ENCODE data around the gene SLC35F3.

SLC35F3 gene

GRCh38 chr1:234007684-234008083 is 103.2 kb downstream of the SLC35F3 start:
- no peak for TF ChIP-seq ZNF274 (IDR thresholded peaks at IDR 0.05; ENCODE audit: low read depth, low read length)
- H3K4me3 ChIP-seq (ENCODE audit: low read length), result no peak overlapping the region

DNA sequence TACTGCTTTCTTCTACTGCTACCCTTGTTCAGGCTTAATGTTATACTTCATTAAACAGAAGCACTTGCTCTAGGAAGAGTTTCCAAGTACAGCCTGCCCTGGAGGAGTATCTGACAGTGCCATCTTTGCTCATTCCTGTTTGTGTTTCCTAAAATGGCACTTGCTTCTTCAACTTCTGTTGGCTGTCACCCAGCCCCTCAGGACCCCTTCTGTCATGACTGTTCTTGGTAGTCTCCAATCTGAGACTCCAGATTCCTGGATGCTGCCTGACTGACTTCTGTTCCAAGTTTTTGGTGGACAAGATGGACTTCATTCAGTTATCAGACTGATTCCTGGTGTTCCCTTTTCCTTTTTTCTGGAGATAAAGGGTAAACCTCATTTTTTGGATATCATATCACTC is 104.1 kb downstream of the SLC35F3 start:
- H3K4me3 ChIP-seq (ENCODE audit: low read length), result no peak overlapping the region

GRCh38 chr1:234009668-234010067 is 105.2 kb downstream of the SLC35F3 start:
- no peak overlapping the region for H3K4me3 ChIP-seq (ENCODE audit: low read length)
- TF ChIP-seq ZNF274 (IDR thresholded peaks at IDR 0.05; ENCODE audit: low read depth, low read length), result no peak

More for the DNA sequence above, 104.1 kb downstream of the SLC35F3 start:
- no peak for TF ChIP-seq ZNF274 (IDR thresholded peaks at IDR 0.05; ENCODE audit: low read depth, low read length)

- no peak overlapping the region for H3K4me3 ChIP-seq (ENCODE audit: low read length)
- TF ChIP-seq ZNF274 (IDR thresholded peaks at IDR 0.05; ENCODE audit: low read depth, low read length), result no peak
Measured at GRCh38 chr1:234014208-234014607, 109.7 kb downstream of the SLC35F3 start.

DNA sequence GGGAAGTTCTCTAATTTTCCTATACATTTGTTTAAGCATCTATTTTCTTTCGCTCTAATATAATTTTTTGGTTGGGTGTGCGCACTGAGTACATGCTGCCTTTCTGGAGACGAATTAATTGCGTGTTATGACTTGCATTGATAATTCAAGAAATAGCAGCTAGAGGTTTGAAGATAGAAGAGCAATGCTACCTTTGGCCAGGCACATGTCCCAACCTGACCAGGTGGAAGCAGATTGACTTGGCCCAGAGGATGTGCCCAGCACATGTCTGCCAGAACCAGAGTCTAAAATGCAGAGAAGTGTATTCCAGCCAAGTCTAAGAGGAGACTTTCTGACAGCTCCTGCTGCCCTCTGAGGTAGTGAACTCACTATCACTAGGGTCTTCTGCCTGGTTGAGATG is 114.3 kb downstream of the SLC35F3 start:
- H3K4me3 ChIP-seq (ENCODE audit: low read length), result no peak overlapping the region
- TF ChIP-seq ZNF274 (IDR thresholded peaks at IDR 0.05; ENCODE audit: low read depth, low read length), result no peak

DNA sequence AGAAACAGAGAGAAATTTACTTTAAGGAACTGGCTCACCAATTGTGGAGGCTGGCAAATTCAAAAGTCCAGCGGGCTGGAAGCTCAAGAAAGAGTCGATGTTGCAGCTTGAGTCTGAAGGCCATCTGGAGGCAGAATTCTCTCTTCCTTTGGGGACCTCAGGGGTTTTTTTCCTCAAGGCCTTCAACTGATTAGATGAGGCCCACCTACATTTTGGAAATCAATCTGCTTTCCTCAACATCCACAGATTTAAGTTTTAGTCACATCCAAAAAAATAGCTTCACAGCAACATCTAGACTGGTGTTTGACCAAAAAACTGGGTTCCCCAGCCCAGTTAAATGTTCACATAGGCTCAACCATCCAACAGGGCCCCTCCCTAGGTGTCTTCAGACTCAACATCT is 114.9 kb downstream of the SLC35F3 start:
- no peak for TF ChIP-seq ZNF274 (IDR thresholded peaks at IDR 0.05; ENCODE audit: low read depth, low read length)
- H3K4me3 ChIP-seq (ENCODE audit: low read length), result no peak overlapping the region

- TF ChIP-seq ZNF274 (IDR thresholded peaks at IDR 0.05; ENCODE audit: low read depth, low read length), result no peak
- H3K4me3 ChIP-seq (ENCODE audit: low read length), result no peak overlapping the region
Measured at GRCh38 chr1:234022302-234022701, 117.8 kb downstream of the SLC35F3 start.

- no peak for TF ChIP-seq ZNF274 (IDR thresholded peaks at IDR 0.05; ENCODE audit: low read depth, low read length)
- H3K4me3 ChIP-seq (ENCODE audit: low read length), result no peak overlapping the region
Measured at GRCh38 chr1:234039603-234040002, 135.1 kb downstream of the SLC35F3 start.

GRCh38 chr1:234040446-234041317 is 136.2 kb downstream of the SLC35F3 start:
- H3K4me3 ChIP-seq (ENCODE audit: low read length), result no peak overlapping the region
- no peak for TF ChIP-seq ZNF274 (IDR thresholded peaks at IDR 0.05; ENCODE audit: low read depth, low read length)

- no peak overlapping the region for H3K4me3 ChIP-seq (ENCODE audit: low read length)
- TF ChIP-seq ZNF274 (IDR thresholded peaks at IDR 0.05; ENCODE audit: low read depth, low read length), result no peak
Measured at GRCh38 chr1:234044079-234044478, 139.6 kb downstream of the SLC35F3 start.

DNA sequence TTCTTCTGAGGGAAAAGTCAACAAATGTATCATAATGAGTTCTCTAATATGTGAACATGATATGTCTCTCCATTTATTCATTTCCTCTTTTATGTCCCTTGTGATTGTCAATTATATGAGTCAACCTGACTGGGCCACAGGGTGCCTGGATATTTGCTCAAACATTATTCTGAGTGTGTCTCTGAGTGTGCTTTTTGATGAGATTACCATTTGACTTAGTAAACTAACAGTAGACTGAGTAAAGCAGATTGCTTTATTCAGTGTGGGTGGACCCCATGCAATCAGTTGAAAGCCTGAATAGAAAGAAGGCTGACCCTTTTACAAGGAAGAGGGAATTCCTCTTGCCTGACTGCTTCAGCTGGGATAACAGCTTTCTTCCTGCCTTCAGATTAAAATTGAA is 142.6 kb downstream of the SLC35F3 start:
- no peak for TF ChIP-seq ZNF274 (IDR thresholded peaks at IDR 0.05; ENCODE audit: low read depth, low read length)
- no peak overlapping the region for H3K4me3 ChIP-seq (ENCODE audit: low read length)

GRCh38 chr1:234062166-234062565 is 157.7 kb downstream of the SLC35F3 start:
- no peak for TF ChIP-seq ZNF274 (IDR thresholded peaks at IDR 0.05; ENCODE audit: low read depth, low read length)
- H3K4me3 ChIP-seq (ENCODE audit: low read length), result no peak overlapping the region

- TF ChIP-seq ZNF274 (IDR thresholded peaks at IDR 0.05; ENCODE audit: low read depth, low read length), result no peak
- H3K4me3 ChIP-seq (ENCODE audit: low read length), result no peak overlapping the region
Measured at GRCh38 chr1:234065794-234066447, 161.4 kb downstream of the SLC35F3 start.

GRCh38 chr1:234067581-234068337 is 163.3 kb downstream of the SLC35F3 start:
- no peak overlapping the region for H3K4me3 ChIP-seq (ENCODE audit: low read length)
- TF ChIP-seq ZNF274 (IDR thresholded peaks at IDR 0.05; ENCODE audit: low read depth, low read length), result no peak
